Measurements from ENCODE around the gene PXDC1. TPM values are rescaled to one million over a fixed set of nuclear protein-coding genes. Genes with fewer than 3 reads are reported as not detected.
A peak's percentile ranks its signal among the peaks of the same experiment; 100 is the strongest.

Gene PXDC1
- total and polyA plus RNA-seq, 8 donors, result 1.2 to 90.1 (median 35.3) TPM

DNA sequence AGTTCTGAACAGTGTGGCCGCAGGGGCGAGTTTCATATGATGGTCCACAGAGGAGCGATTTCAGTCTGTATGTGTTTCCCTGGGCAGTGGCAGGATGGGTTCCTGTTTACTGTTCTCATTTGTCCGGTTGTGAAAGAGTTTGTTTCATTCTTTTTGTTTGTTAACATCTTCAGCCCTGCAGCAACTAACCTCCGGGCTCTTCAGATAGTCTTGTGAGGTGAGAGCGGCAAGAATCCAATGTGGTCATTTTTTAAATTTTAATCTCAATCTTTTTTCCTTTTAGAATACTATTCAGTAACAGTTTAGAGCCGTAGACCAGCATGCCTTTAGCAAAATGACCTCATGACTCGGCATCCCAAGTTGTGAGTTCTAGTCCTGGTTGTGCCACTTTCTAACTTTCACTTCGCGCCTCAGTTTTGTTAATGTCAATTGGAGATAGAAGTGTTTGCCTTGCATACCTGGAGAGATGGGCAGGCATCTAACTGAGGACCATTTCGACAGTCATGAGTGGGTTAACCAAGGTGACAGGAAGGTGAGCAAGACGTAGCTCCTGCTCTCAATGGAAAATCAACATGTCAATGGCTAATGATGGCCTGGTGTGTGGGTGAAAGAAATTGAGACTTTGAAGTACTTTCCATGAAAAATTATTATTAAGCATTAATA is 38.5 kb upstream of the PXDC1 start:
- intact Hi-C loops (cut with DNase I; ENCODE audit: low total_unique reads), result no loop called here
- no peaks in the 10 kb centered on the region for H3K4me1 ChIP-seq
- 89 to 94% (median 92%) methylated on average over 12 of the region's 12 CpGs for WGBS, 5 donors
- DNase-seq, result no peak
- no peaks in the 10 kb centered on the region for H3K9me3 ChIP-seq
- peak overlapping the region in 1 of 5 donors; percentile 45 for H3K27ac ChIP-seq
- H3K27me3 ChIP-seq, result no peaks in the 10 kb centered on the region
- H3K4me3 ChIP-seq, result no peak overlapping the region
- TF ChIP-seq CTCF (IDR thresholded peaks at IDR 0.05), result no peak
- no peaks in the 10 kb centered on the region for H3K36me3 ChIP-seq

DNA sequence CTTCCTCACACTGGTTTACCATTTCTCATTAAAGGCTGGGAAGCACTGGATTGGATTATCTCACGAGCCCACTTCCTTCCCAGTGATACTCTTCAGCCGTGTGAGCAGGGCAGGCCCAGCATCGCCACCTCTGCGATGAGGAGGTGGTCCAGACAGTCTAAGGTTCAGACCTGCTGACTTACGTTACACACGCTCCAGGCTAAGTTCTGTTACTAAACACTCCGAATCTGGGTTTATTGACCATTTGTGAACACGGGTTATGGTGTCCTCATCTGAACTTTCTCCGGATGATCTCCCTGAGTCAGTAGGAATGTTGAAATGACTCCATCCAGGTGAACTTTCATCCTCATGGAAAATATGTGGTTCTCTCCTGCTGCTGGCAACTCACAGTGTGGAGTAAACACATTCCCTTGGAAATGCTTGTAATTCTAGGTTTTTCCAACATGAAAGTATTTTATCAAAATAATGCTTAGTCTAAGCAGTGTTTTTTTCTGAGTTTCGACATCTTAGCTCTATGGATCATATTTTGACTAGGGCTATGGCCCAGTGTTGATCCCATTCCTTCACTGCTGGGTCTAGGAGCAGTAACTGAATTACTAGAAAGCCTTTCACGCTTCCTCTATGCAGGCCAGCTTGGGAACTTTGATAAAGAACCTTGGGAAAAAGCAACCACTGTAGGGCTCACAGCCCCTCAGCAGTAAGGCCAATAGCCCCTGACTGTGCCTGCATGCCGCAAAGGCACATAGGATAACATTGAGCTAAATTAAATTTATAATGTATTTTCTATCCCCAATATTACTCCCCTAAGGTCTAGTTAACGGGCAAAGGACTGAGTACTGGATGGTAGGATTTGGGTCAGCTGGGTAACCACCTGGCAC is 37.7 kb upstream of the PXDC1 start:
- DNase-seq, result no peak
- H3K36me3 ChIP-seq, result no peaks in the 10 kb centered on the region
- intact Hi-C loops (cut with DNase I; ENCODE audit: low total_unique reads), result no loop called here
- TF ChIP-seq POLR2AphosphoS5 (IDR thresholded peaks at IDR 0.05), result no peak
- TF ChIP-seq POLR2A (IDR thresholded peaks at IDR 0.05), result no peak
- no peak for TF ChIP-seq CTCF (IDR thresholded peaks at IDR 0.05)
- no peak for TF ChIP-seq EP300 (IDR thresholded peaks at IDR 0.05)
- WGBS, 5 donors, result 87 to 95% (median 91%) methylated on average over 13 of the region's 13 CpGs
- H3K4me3 ChIP-seq, result no peak overlapping the region
- H3K9me3 ChIP-seq, result no peaks in the 10 kb centered on the region
- peak overlapping the region in 1 of 5 donors; percentile 45 for H3K27ac ChIP-seq
- H3K27me3 ChIP-seq, result no peaks in the 10 kb centered on the region
- no peaks in the 10 kb centered on the region for H3K4me1 ChIP-seq

- intact Hi-C loops (cut with DNase I; ENCODE audit: low total_unique reads), result no loop called here
- TF ChIP-seq EP300 (IDR thresholded peaks at IDR 0.05), result no peak
- TF ChIP-seq CTCF (IDR thresholded peaks at IDR 0.05), result no peak
- no peak for TF ChIP-seq POLR2AphosphoS5 (IDR thresholded peaks at IDR 0.05)
- TF ChIP-seq POLR2A (IDR thresholded peaks at IDR 0.05), result no peak
- Histone ChIP-seq H3K4me3 (no peak overlapping the region), H3K4me1 (no peaks in the 10 kb centered on the region), H3K27me3 (no peaks in the 10 kb centered on the region), H3K36me3 (no peaks in the 10 kb centered on the region), H3K9me3 (no peaks in the 10 kb centered on the region), H3K27ac (peak overlapping the region in 1 of 5 donors; percentile 45)
- 88 to 92% (median 90%) methylated on average over 10 to 12 of the region's 12 CpGs for WGBS, 5 donors
- no peak for DNase-seq
These were observed 37.0 kb upstream of the PXDC1 start for GRCh38 chr6:3788408-3789017.

DNA sequence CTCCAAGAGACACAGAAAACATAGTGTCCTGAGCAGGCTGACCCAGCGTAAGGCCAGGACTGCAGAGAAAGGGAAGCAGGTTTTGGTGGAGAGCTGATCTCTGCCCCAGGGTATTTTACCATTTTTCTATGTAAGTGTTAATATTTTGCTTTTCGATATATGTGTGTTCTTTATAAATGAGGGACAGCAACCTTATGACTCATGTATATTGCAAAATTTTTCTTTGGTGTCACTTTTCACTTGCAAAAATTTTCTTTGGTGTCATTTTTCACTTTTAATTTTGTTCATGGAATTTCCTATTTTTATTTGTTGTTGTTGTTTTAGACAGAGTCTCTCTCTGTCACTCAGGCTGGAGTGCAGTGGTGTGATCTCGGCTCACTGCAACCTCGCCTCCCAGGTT is 34.6 kb upstream of the PXDC1 start:
- WGBS, 5 donors, result 84 to 93% (median 91%) methylated on average over 4 of the region's 4 CpGs
- Histone ChIP-seq H3K4me3 (no peak overlapping the region), H3K27ac (no peak overlapping the region), H3K36me3 (no peaks in the 10 kb centered on the region), H3K27me3 (no peaks in the 10 kb centered on the region), H3K4me1 (no peaks in the 10 kb centered on the region), H3K9me3 (no peaks in the 10 kb centered on the region)
- TF ChIP-seq POLR2A (IDR thresholded peaks at IDR 0.05) (no peak), EP300 (IDR thresholded peaks at IDR 0.05) (no peak), CTCF (IDR thresholded peaks at IDR 0.05) (no peak), POLR2AphosphoS5 (IDR thresholded peaks at IDR 0.05) (no peak)
- intact Hi-C loops (cut with DNase I; ENCODE audit: low total_unique reads), result no loop called here
- no peak for DNase-seq

Data from stomach (tissue), 9 donors.